GM12878 (cell line): Measurements from ENCODE around the gene SYPL2.

ENCODE experiments used
- ATF7 ChIP-seq: fragments of 450-650 bp; IDR thresholded peaks from 2 replicates; pipeline ENCODE4 v1.6.1; 2016; ENCODE audit warnings: low read depth, mild to moderate bottlenecking
- BHLHE40 ChIP-seq, 2 experiments: fragments of 450-650 bp in 1 of 2; IDR thresholded peaks; 2 replicates each; pipeline ENCODE4 v1.6.1; 2011 to 2017; ENCODE audit warnings: low read depth in 2 of 2, borderline replicate concordance in 1 of 2, improper control_type of control experiment in 1 of 2, low read length in 1 of 2, mild to moderate bottlenecking in 1 of 2
- CBX3 ChIP-seq: fragments of 200-600 bp; sonication (generic); IDR thresholded peaks from 2 replicates; pipeline ENCODE4 v1.6.1; 2016; ENCODE audit warnings: low read depth, borderline replicate concordance
- POLR2AphosphoS2 ChIP-seq: IDR thresholded peaks from 2 replicates; pipeline ENCODE4 v1.6.1; 2011; ENCODE audit warnings: low read depth, mild to moderate bottlenecking, low read length, improper control_type of control experiment, moderate library complexity
- POLR2AphosphoS5 ChIP-seq: IDR thresholded peaks from 2 replicates; pipeline ENCODE4 v1.6.1; 2011; ENCODE audit warnings: mild to moderate bottlenecking, low read length, inconsistent platforms
- RBBP5 ChIP-seq: fragments of 200-600 bp; sonication (generic); conservative IDR thresholded peaks from 2 replicates; pipeline ENCODE4 v1.6.1; 2016
- TF ChIP-seq, protein P1 (sequence below): IDR thresholded peaks from 2 replicates; pipeline ENCODE4 v1.6.1; 2012; ENCODE audit warnings: low read depth, low read length, improper control_type of control experiment
- TF ChIP-seq, protein P2 (sequence below), 3 experiments: IDR thresholded peaks in 2 of 3; conservative IDR thresholded peaks in 1 of 3; 2 replicates each; pipeline ENCODE4 v1.5.1; 2011; ENCODE audit warnings: low read depth in 3 of 3, low read length in 3 of 3, mild to moderate bottlenecking in 3 of 3, control low read depth in 2 of 3, moderate library complexity in 2 of 3, inconsistent platforms in 1 of 3, mixed read lengths in 1 of 3; ENCODE audit not compliant: control insufficient read depth in 2 of 3, insufficient read depth in 1 of 3; ENCODE audit errors: extremely low read depth in 1 of 3
- TF ChIP-seq, protein P3 (sequence below): fragments of 450-650 bp; formaldehyde crosslinking; IDR thresholded peaks from 2 replicates; pipeline ENCODE4 v1.4.0; 2022; ENCODE audit warnings: mild to moderate bottlenecking, moderate library complexity

DNA sequence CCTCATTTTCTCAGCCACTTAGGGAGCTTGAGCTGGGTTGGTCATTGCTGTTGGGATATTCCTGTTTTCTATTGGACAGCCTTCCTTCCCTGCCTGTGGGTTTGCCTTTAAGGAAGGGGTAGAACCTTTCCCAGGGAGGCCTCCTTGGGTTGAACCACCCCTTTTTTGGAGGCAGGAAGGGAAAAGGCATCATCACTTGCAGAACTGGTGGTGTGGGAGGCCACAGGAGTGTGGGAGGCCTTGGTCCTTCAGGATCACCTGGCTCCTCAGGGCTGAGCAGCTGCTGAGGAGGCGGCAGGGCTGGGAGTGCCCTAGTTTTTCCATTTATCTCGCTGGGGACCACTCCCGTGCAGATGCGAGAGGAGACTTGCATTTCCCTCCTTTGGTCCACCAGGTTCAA lies 26.9 kb downstream of the SYPL2 start:
- TF ChIP-seq POLR2AphosphoS5: no peak
- TF ChIP-seq, protein P1, sequence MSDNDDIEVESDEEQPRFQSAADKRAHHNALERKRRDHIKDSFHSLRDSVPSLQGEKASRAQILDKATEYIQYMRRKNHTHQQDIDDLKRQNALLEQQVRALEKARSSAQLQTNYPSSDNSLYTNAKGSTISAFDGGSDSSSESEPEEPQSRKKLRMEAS: no peak
- no peak for TF ChIP-seq CBX3
- TF ChIP-seq, protein P2, sequence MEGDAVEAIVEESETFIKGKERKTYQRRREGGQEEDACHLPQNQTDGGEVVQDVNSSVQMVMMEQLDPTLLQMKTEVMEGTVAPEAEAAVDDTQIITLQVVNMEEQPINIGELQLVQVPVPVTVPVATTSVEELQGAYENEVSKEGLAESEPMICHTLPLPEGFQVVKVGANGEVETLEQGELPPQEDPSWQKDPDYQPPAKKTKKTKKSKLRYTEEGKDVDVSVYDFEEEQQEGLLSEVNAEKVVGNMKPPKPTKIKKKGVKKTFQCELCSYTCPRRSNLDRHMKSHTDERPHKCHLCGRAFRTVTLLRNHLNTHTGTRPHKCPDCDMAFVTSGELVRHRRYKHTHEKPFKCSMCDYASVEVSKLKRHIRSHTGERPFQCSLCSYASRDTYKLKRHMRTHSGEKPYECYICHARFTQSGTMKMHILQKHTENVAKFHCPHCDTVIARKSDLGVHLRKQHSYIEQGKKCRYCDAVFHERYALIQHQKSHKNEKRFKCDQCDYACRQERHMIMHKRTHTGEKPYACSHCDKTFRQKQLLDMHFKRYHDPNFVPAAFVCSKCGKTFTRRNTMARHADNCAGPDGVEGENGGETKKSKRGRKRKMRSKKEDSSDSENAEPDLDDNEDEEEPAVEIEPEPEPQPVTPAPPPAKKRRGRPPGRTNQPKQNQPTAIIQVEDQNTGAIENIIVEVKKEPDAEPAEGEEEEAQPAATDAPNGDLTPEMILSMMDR (IDR thresholded peaks at IDR 0.05 in 2 of 3, conservative IDR thresholded peaks at IDR 0.05 in 1 of 3; ENCODE audit: control insufficient read depth in 2 of 3, extremely low read depth in 1 of 3, insufficient read depth in 1 of 3, low read depth in 3 of 3, low read length in 3 of 3): no peak
- TF ChIP-seq RBBP5: no peak
- no peak for TF ChIP-seq POLR2AphosphoS2
- no peak for TF ChIP-seq ATF7
- TF ChIP-seq, protein P3, sequence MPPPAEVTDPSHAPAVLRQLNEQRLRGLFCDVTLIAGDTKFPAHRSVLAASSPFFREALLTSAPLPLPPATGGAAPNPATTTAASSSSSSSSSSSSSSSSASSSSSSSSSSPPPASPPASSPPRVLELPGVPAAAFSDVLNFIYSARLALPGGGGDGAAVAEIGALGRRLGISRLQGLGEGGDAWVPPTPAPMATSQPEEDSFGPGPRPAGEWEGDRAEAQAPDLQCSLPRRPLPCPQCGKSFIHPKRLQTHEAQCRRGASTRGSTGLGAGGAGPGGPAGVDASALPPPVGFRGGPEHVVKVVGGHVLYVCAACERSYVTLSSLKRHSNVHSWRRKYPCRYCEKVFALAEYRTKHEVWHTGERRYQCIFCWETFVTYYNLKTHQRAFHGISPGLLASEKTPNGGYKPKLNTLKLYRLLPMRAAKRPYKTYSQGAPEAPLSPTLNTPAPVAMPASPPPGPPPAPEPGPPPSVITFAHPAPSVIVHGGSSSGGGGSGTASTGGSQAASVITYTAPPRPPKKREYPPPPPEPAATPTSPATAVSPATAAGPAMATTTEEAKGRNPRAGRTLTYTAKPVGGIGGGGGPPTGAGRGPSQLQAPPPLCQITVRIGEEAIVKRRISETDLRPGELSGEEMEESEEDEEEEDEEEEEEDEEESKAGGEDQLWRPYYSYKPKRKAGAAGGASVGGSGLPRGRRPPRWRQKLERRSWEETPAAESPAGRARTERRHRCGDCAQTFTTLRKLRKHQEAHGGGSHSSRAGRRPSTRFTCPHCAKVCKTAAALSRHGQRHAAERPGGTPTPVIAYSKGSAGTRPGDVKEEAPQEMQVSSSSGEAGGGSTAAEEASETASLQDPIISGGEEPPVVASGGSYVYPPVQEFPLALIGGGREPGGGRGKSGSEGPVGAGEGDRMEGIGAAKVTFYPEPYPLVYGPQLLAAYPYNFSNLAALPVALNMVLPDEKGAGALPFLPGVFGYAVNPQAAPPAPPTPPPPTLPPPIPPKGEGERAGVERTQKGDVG (CRISPR knock-in tag): no peak
- no peak for TF ChIP-seq BHLHE40 (IDR thresholded peaks at IDR 0.05; ENCODE audit: borderline replicate concordance in 1 of 2, low read depth in 2 of 2, low read length in 1 of 2)
